ENCODE data around the gene NIBAN1. TPM values are rescaled to one million over a fixed set of nuclear protein-coding genes. Genes with fewer than 3 reads are reported as not detected.

Gene NIBAN1, protein sequence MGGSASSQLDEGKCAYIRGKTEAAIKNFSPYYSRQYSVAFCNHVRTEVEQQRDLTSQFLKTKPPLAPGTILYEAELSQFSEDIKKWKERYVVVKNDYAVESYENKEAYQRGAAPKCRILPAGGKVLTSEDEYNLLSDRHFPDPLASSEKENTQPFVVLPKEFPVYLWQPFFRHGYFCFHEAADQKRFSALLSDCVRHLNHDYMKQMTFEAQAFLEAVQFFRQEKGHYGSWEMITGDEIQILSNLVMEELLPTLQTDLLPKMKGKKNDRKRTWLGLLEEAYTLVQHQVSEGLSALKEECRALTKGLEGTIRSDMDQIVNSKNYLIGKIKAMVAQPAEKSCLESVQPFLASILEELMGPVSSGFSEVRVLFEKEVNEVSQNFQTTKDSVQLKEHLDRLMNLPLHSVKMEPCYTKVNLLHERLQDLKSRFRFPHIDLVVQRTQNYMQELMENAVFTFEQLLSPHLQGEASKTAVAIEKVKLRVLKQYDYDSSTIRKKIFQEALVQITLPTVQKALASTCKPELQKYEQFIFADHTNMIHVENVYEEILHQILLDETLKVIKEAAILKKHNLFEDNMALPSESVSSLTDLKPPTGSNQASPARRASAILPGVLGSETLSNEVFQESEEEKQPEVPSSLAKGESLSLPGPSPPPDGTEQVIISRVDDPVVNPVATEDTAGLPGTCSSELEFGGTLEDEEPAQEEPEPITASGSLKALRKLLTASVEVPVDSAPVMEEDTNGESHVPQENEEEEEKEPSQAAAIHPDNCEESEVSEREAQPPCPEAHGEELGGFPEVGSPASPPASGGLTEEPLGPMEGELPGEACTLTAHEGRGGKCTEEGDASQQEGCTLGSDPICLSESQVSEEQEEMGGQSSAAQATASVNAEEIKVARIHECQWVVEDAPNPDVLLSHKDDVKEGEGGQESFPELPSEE
- total RNA-seq: 10 to 100 TPM in 1 of 2 donors, 1 to 10 TPM in 1; 3.8 to 30.9 TPM

DNA sequence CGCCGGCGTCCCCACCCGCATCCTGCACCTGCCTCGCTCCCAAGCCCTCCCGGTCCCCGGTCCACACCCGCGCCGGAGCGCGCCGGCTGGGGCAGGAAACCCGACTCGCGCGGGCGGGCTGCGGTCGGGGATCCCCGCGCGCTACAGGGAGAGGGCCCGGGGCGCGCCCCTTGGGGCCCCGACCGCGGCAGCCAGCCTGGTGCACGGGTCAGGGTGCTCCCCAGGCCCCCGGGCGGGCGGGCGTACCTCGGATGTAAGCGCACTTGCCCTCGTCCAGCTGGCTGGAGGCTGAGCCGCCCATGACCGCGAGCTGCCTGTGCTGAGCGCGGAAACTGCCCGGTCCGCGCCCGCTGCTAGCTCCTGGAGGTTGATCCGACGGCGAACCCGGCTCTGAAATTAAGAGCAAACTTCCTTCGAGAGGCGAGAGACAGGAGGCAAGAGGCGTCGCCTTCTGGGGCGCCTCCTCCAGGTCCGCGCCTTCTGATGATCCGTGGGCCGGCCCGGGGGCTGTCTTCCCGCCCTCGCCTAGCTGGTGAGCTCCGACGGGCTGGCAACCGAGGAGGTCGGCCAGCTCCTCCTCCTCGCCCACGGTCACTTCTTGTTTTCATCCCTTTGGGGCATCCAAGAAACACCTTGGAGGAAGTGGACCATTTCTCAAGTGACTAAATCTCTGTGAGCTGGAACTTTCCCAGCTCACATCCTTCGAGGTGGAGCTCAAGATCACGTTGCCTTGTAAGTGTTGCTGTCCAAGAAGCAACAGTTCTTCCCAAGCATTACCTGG is at the start of gene NIBAN1:
NIBAN1 (minus strand) TSS at position 453 of the 781 bp plus-strand sequence; CDS start at position 301, 152 bp downstream.
- H3K4me1 ChIP-seq: no peaks in the 10 kb centered on the region

DNA sequence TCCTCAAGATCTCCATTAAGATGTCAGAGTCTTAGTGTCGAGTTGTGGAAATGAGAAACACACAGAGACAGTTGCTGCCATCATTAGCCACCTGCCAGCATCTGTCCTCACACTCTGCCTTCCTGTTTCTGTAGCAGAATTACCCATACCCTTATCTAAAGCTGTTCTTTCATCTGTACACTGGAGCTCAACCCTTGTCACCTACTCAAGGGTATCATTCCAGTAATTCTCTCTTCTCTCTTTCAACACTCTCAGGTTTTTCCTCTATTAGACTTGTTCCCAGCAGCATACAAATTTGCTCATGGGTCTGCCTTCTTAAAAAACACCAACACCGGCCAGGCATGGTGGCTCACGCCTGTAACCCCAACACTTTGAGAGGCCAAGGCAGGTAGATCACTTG is 43.7 kb upstream of the NIBAN1 start:
- Histone ChIP-seq H3K9ac (ENCODE audit: low read depth in 2 of 2, low read length in 2 of 2) (no peak overlapping the region), H3K27me3 (no peaks in the 10 kb centered on the region), H3K4me1 (no peaks in the 10 kb centered on the region), H3K9me3 (no peaks in the 10 kb centered on the region), H3K36me3 (no peaks in the 10 kb centered on the region), H3K4me3 (no peak overlapping the region), H3K27ac (no peak overlapping the region)
- intact Hi-C loops (cut with DNase I): no loop called here
- DNase-seq: no peak
- TF ChIP-seq, protein P1, sequence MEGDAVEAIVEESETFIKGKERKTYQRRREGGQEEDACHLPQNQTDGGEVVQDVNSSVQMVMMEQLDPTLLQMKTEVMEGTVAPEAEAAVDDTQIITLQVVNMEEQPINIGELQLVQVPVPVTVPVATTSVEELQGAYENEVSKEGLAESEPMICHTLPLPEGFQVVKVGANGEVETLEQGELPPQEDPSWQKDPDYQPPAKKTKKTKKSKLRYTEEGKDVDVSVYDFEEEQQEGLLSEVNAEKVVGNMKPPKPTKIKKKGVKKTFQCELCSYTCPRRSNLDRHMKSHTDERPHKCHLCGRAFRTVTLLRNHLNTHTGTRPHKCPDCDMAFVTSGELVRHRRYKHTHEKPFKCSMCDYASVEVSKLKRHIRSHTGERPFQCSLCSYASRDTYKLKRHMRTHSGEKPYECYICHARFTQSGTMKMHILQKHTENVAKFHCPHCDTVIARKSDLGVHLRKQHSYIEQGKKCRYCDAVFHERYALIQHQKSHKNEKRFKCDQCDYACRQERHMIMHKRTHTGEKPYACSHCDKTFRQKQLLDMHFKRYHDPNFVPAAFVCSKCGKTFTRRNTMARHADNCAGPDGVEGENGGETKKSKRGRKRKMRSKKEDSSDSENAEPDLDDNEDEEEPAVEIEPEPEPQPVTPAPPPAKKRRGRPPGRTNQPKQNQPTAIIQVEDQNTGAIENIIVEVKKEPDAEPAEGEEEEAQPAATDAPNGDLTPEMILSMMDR (IDR thresholded peaks at IDR 0.05): no peak

More for the DNA sequence above, at the start of gene NIBAN1:
- peaks cover 30% of the 10 kb centered on the region for H3K27me3 ChIP-seq
- TF ChIP-seq, protein P1 (IDR thresholded peaks at IDR 0.05): no peak
- intact Hi-C loops (cut with DNase I): no loop called here
- peak within 1 kb of the TSS; percentile 51 to 76 for H3K9ac ChIP-seq (ENCODE audit: low read depth in 2 of 2, low read length in 2 of 2)
- DNase-seq: peak; percentile 65
- no peaks in the 10 kb centered on the region for H3K36me3 ChIP-seq
- no peaks in the 10 kb centered on the region for H3K9me3 ChIP-seq
- H3K27ac ChIP-seq: peak within 1 kb of the TSS; percentile 78
- H3K4me3 ChIP-seq: peak within 1 kb of the TSS; percentile 69

DNA sequence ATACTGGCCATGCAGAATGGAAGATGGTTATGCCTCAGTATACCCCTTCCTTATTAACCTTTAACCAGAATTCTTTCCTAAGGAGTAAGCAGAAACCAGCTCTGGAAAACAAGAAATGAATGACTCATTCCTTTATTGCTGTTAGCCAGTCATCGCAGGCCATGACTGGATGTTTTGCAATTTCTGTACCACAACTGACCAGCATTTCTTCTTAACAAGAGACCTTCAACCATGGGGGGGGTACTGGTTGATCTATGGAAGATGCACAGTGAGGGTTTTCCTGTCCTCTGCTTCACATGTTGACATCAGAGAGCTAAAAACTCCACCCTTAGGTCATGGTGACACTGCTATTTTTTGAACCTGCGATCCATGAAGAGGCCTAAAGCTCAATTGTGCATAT is 43.0 kb upstream of the NIBAN1 start:
- Histone ChIP-seq H3K9me3 (no peaks in the 10 kb centered on the region), H3K4me3 (no peak overlapping the region), H3K9ac (ENCODE audit: low read depth in 2 of 2, low read length in 2 of 2) (no peak overlapping the region), H3K4me1 (no peaks in the 10 kb centered on the region), H3K27me3 (no peaks in the 10 kb centered on the region), H3K36me3 (no peaks in the 10 kb centered on the region), H3K27ac (no peak overlapping the region)
- intact Hi-C loops (cut with DNase I): no loop called here
- DNase-seq: no peak
- TF ChIP-seq, protein P1 (IDR thresholded peaks at IDR 0.05): no peak

DNA sequence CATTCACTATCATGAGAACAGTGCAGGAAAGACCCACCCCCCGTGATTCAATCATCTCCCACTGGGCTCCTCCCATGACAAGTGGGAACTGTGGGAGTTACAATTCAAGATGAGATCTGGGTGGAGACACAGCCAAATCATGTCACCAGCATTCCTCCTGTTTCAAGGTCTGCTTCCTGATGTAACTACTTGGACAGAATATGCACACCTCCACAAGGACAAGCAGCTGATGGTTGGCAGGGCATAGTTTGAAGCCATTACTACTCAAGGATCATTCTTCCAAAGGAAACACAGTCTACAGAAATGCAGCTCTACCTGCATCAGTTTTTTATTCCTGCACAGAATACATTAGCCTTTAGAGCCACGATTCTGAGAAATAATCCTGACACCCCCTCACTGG is 42.6 kb upstream of the NIBAN1 start:
- H3K9me3 ChIP-seq: no peaks in the 10 kb centered on the region
- TF ChIP-seq, protein P1 (IDR thresholded peaks at IDR 0.05): no peak
- no peaks in the 10 kb centered on the region for H3K36me3 ChIP-seq
- intact Hi-C loops (cut with DNase I): no loop called here
- DNase-seq: no peak
- no peaks in the 10 kb centered on the region for H3K27me3 ChIP-seq
- H3K4me3 ChIP-seq: no peak overlapping the region
- no peaks in the 10 kb centered on the region for H3K4me1 ChIP-seq
- no peak overlapping the region for H3K9ac ChIP-seq (ENCODE audit: low read depth in 2 of 2, low read length in 2 of 2)
- H3K27ac ChIP-seq: no peak overlapping the region

DNA sequence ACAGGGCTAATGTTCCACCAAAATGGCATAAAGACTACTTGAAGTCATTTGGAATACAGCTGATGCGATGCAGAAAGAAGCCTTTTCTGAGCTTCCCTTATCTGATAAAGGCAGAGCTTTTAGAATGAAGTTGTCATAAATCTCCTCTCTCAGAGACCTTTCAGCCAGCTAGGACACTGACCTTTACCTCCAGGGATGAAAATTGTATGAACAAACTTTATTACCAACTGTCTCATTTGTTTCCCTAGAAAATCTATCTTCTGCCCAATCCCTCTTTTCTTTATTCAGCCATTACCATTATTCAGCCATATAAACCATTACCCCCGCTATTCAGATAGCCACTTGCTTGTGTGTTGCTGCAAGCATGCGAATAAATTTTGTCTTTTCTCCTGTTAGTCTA is 41.3 kb upstream of the NIBAN1 start:
- Histone ChIP-seq H3K36me3 (no peaks in the 10 kb centered on the region), H3K4me3 (no peak overlapping the region), H3K9me3 (no peaks in the 10 kb centered on the region), H3K27ac (no peak overlapping the region), H3K9ac (ENCODE audit: low read depth in 2 of 2, low read length in 2 of 2) (no peak overlapping the region), H3K27me3 (no peaks in the 10 kb centered on the region), H3K4me1 (no peaks in the 10 kb centered on the region)
- intact Hi-C loops (cut with DNase I): no loop called here
- no peak for DNase-seq
- TF ChIP-seq, protein P1 (IDR thresholded peaks at IDR 0.05): no peak
